HFFc6 (cell line): Measurements from ENCODE around the gene HPSE. TPM values are rescaled to one million over a fixed set of nuclear protein-coding genes. Genes with fewer than 3 reads are reported as not detected.

Source experiments
- DNase-seq: peaks from one replicate; pipeline ENCODE4 v3.0.0-alpha.2; 2018
- H3K27ac Mint-ChIP-seq: 2 replicates; pipeline ENCODE4 v1.8.0; 2020; ENCODE audit warnings: mild to moderate bottlenecking, mixed read lengths
- H3K27me3 Mint-ChIP-seq: 2 replicates; pipeline ENCODE4 v1.8.0; 2021; ENCODE audit warnings: mild to moderate bottlenecking, moderate library complexity, mixed read lengths; ENCODE audit not compliant: insufficient read depth
- H3K36me3 Mint-ChIP-seq: 2 replicates; pipeline ENCODE4 v1.8.0; 2021; ENCODE audit warnings: low read depth, mixed read lengths
- H3K4me1 Mint-ChIP-seq: 2 replicates; pipeline ENCODE4 v1.8.0; 2020; ENCODE audit warnings: low read depth, mixed read lengths
- H3K4me3 Mint-ChIP-seq: 2 replicates; pipeline ENCODE4 v1.8.0; 2020; ENCODE audit warnings: mild to moderate bottlenecking, moderate library complexity, mixed read lengths
- H3K9me3 Mint-ChIP-seq: 2 replicates; pipeline ENCODE4 v1.8.0; 2020; ENCODE audit warnings: mild to moderate bottlenecking, mixed read lengths
- CTCF ChIP-seq: fragments of 200-600 bp; sonication (generic); IDR thresholded peaks from 2 replicates; pipeline ENCODE4 v1.5.0; 2021; ENCODE audit warnings: antibody characterized with exemption, mild to moderate bottlenecking
- total RNA-seq, 6 experiments: library from RNA; stranded (reverse); fragmentation: NEBNext Ultra II Directional; extraction: Animal tissue kit (Norgen Biotek cat#: 25700); gene quantifications; 2 replicates in 1 of 6; 3 replicates in 5 of 6; pipeline ENCODE4 v1.2.3, GENCODE V29; 2021

HPSE gene
- total RNA-seq, 6 experiments from 2014 or later: 0.33 to 1.0 (median 0.83) TPM

- Mint-ChIP-seq H3K36me3 (no peaks in the 10 kb centered on the region), H3K4me1 (peaks cover 17% of the 10 kb centered on the region), H3K4me3 (no peak overlapping the region), H3K27ac (no peak overlapping the region), H3K9me3 (no peaks in the 10 kb centered on the region), H3K27me3 (peaks cover 5% of the 10 kb centered on the region)
- peak; percentile 43 for DNase-seq
- TF ChIP-seq CTCF: peak; percentile 76
Measured at GRCh38 chr4:83362492-83363329, 28.1 kb upstream of the HPSE start.

GRCh38 chr4:83361416-83362103, 26.9 kb upstream of the HPSE start:
- Mint-ChIP-seq H3K36me3 (no peaks in the 10 kb centered on the region), H3K27me3 (peaks cover 5% of the 10 kb centered on the region), H3K27ac (no peak overlapping the region), H3K4me3 (no peak overlapping the region), H3K4me1 (peaks cover 29% of the 10 kb centered on the region), H3K9me3 (no peaks in the 10 kb centered on the region)
- no peak for TF ChIP-seq CTCF
- DNase-seq: no peak

GRCh38 chr4:83360018-83360417, 25.4 kb upstream of the HPSE start:
- DNase-seq: no peak
- Mint-ChIP-seq H3K27ac (no peak overlapping the region), H3K9me3 (no peaks in the 10 kb centered on the region), H3K4me3 (no peak overlapping the region), H3K4me1 (peaks cover 32% of the 10 kb centered on the region), H3K36me3 (no peaks in the 10 kb centered on the region), H3K27me3 (no peaks in the 10 kb centered on the region; the same call in none of the 2 replicates)
- TF ChIP-seq CTCF: no peak

- Mint-ChIP-seq H3K27ac (peak overlapping the region; percentile 82), H3K27me3 (no peaks in the 10 kb centered on the region), H3K4me3 (peak overlapping the region; percentile 41; the same call in 1 of the 2 replicates), H3K9me3 (no peaks in the 10 kb centered on the region), H3K36me3 (no peaks in the 10 kb centered on the region), H3K4me1 (peaks cover 32% of the 10 kb centered on the region)
- TF ChIP-seq CTCF: no peak
- DNase-seq: peak; percentile 57
Measured at GRCh38 chr4:83358410-83358809, 23.8 kb upstream of the HPSE start.

- peak overlapping the region; percentile 55 for H3K4me3 Mint-ChIP-seq
- TF ChIP-seq CTCF: no peak
- no peaks in the 10 kb centered on the region for H3K27me3 Mint-ChIP-seq
Measured at GRCh38 chr4:83356899-83357661, 22.4 kb upstream of the HPSE start.

More at GRCh38 chr4:83356899-83357661, 22.4 kb upstream of the HPSE start:
- Mint-ChIP-seq H3K4me1 (peaks cover 23% of the 10 kb centered on the region), H3K27ac (peak overlapping the region; percentile 76), H3K9me3 (no peaks in the 10 kb centered on the region), H3K36me3 (no peaks in the 10 kb centered on the region)
- peak; percentile 79 for DNase-seq
